Karpas-422 (cell line): Measurements from ENCODE around the gene TMEM117. TPM values are rescaled to one million over a fixed set of nuclear protein-coding genes. Genes with fewer than 3 reads are reported as not detected.

Experiments
- DNase-seq: peaks from one replicate; pipeline ENCODE4 v3.0.0-alpha.2; 2015
- H2AFZ ChIP-seq: fragments of 200-600 bp; sonication (generic); 2 replicates; pipeline ENCODE4 v1.6.1; 2014; ENCODE audit warnings: antibody characterized with exemption, low read length, mixed read lengths
- H3K27ac ChIP-seq: fragments of 200-600 bp; sonication (generic); 2 replicates; pipeline ENCODE4 v1.5.1; 2014; ENCODE audit warnings: mild to moderate bottlenecking, low read length, moderate library complexity
- H3K27me3 ChIP-seq: fragments of 200-600 bp; sonication (generic); 2 replicates; pipeline ENCODE4 v1.6.1; 2014; ENCODE audit warnings: low read length, mixed read lengths
- H3K36me3 ChIP-seq: fragments of 200-600 bp; sonication (generic); 2 replicates; pipeline ENCODE4 v1.6.1; 2014; ENCODE audit warnings: low read length, mixed read lengths; ENCODE audit not compliant: insufficient read depth
- H3K4me1 ChIP-seq: fragments of 200-600 bp; sonication (generic); 2 replicates; pipeline ENCODE4 v1.6.1; 2014; ENCODE audit warnings: mild to moderate bottlenecking, low read length, mixed read lengths
- H3K4me2 ChIP-seq: fragments of 200-600 bp; sonication (generic); 2 replicates; pipeline ENCODE4 v1.6.1; 2014; ENCODE audit warnings: low read length, low read depth, mild to moderate bottlenecking; ENCODE audit not compliant: poor library complexity, severe bottlenecking
- H3K4me3 ChIP-seq: fragments of 200-600 bp; sonication (generic); 2 replicates; pipeline ENCODE4 v1.5.1; 2014; ENCODE audit warnings: mild to moderate bottlenecking, antibody characterized with exemption, low read length, mixed read lengths
- H3K79me2 ChIP-seq: fragments of 200-600 bp; sonication (generic); 2 replicates; pipeline ENCODE4 v1.6.1; 2014; ENCODE audit warnings: mild to moderate bottlenecking, low read length, mixed read lengths
- H3K9ac ChIP-seq: fragments of 200-600 bp; sonication (generic); 2 replicates; pipeline ENCODE4 v1.6.0; 2014; ENCODE audit warnings: low read length
- H3K9me2 ChIP-seq: fragments of 200-600 bp; sonication (generic), shearing (Covaris generic); replicated peaks from 2 replicates; pipeline ENCODE4 v1.6.0; 2014; ENCODE audit warnings: mild to moderate bottlenecking, low read length, moderate library complexity; ENCODE audit not compliant: insufficient read depth
- H3K9me3 ChIP-seq: fragments of 300-700, 200-600 bp; sonication (generic); 2 replicates; pipeline ENCODE4 v1.6.1; 2014; ENCODE audit warnings: low read length, mixed read lengths
- H4K20me1 ChIP-seq: fragments of 200-600 bp; sonication (generic); 2 replicates; pipeline ENCODE4 v1.6.1; 2014; ENCODE audit warnings: mild to moderate bottlenecking, antibody characterized with exemption, low read length, low read depth; ENCODE audit not compliant: insufficient read depth
- total RNA-seq: library from RNA; depleted of rRNA; stranded (reverse); fragments of >200 nt; shearing (Covaris generic); gene quantifications from 2 replicates; pipeline ENCODE4 v1.2.3, GENCODE V29; 2014; ENCODE audit warnings: low replicate concordance

The TMEM117 gene
- total RNA-seq, 1 experiment from 2014 or later = 13.3 TPM

DNA sequence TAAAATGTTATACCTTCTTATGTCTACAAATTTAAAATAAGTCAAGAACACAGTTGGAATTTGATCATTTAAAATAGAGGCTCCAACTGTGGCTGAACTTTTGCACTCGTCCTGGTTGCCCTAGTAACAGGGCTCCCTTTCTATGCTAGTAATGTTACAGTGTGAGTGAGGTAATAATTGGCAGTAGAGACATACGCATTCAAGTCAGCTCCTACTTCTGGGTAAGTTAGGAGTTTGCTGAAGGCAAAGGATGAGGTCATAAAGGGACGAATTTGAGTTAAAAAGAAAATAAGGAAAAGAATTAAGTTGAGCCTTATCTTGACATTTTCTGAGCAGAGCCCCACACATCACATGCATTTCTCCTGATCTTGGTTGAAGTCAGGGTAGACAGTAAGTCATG, 129.1 kb downstream of the TMEM117 start:
- no peaks in the 10 kb centered on the region for H3K4me1 ChIP-seq
- no peak overlapping the region for H3K4me3 ChIP-seq
- H2AFZ ChIP-seq = no peak overlapping the region
- H3K36me3 ChIP-seq = no peaks in the 10 kb centered on the region
- H3K9me2 ChIP-seq = no peaks in the 10 kb centered on the region
- no peaks in the 10 kb centered on the region for H3K27me3 ChIP-seq
- DNase-seq = no peak
- no peaks in the 10 kb centered on the region for H3K9me3 ChIP-seq
- H4K20me1 ChIP-seq = no peaks in the 10 kb centered on the region
- H3K79me2 ChIP-seq = no peaks in the 10 kb centered on the region
- H3K9ac ChIP-seq = no peak overlapping the region
- H3K27ac ChIP-seq = no peak overlapping the region
- H3K4me2 ChIP-seq = no peak overlapping the region

DNA sequence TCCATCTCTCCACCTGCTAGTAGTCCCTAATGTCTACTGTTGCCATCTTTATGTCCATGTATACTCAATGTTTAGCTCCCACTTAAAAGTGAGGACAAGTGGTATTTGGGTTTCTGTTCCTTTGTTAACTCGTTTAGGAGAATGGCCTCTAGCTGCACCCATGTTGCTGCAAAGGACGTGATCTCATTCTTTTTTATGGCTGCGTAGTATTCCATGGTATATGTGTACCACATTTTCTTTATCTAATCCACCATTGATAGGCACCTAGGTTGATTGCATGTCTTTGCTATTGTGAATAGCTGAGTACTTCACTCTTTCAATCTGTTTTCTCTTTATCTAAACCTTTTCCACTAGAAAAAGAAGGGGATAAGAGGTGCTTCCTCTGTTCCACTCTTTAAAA, 130.0 kb downstream of the TMEM117 start:
- H3K9ac ChIP-seq = no peak overlapping the region
- no peaks in the 10 kb centered on the region for H4K20me1 ChIP-seq
- H3K9me3 ChIP-seq = no peaks in the 10 kb centered on the region
- H3K4me3 ChIP-seq = no peak overlapping the region
- H3K79me2 ChIP-seq = no peaks in the 10 kb centered on the region
- H3K9me2 ChIP-seq = no peaks in the 10 kb centered on the region
- H2AFZ ChIP-seq = no peak overlapping the region
- H3K4me1 ChIP-seq = no peaks in the 10 kb centered on the region
- no peaks in the 10 kb centered on the region for H3K36me3 ChIP-seq
- no peaks in the 10 kb centered on the region for H3K27me3 ChIP-seq
- no peak for DNase-seq
- no peak overlapping the region for H3K27ac ChIP-seq
- H3K4me2 ChIP-seq = no peak overlapping the region

DNA sequence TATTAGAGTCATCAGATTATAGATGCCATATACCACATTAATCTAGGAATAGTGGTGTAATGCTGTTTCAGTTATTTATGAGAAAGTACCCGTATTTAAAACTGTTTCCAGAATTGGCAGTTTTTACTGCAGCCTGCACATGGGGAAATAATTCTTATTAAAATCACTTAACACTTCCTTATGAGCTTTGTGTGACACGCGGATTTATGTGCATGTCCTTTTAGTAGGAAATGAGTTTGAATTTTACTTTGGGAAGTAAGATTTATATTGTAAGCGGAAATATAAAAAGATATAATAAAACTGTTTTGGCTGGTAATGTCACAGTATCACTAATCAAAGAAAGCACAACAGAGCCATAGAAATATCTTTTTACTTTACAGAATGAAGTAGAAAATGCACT, 132.9 kb downstream of the TMEM117 start:
- Histone ChIP-seq H3K4me1 (no peaks in the 10 kb centered on the region), H4K20me1 (no peaks in the 10 kb centered on the region), H3K27me3 (no peaks in the 10 kb centered on the region), H3K4me2 (no peak overlapping the region), H3K9me2 (no peaks in the 10 kb centered on the region), H3K79me2 (no peaks in the 10 kb centered on the region), H2AFZ (no peak overlapping the region), H3K9me3 (no peaks in the 10 kb centered on the region), H3K4me3 (no peak overlapping the region), H3K36me3 (no peaks in the 10 kb centered on the region), H3K27ac (no peak overlapping the region), H3K9ac (no peak overlapping the region)
- DNase-seq = no peak

- no peaks in the 10 kb centered on the region for H3K79me2 ChIP-seq
- H3K9me3 ChIP-seq = no peaks in the 10 kb centered on the region
These were observed 134.0 kb downstream of the TMEM117 start for GRCh38 chr12:43969882-43970281.

DNA sequence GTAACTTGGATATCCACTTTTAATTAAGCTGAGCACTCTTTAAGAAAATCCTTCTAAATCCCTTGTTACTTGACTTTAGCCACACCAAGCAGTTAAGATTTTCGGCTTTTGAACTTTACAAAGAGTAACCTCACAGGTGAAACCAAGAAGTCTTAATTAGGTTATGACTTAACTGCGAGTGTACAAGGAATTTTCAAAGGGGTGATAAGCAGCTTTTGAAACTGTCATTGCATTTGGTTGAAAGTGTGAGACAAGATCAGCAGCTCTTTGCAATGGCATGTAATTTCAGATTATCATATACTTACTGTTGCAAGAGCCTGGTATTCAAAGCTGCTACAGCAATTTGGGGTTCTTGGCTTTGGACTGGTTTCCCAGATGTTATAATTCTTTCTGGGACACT, 137.5 kb downstream of the TMEM117 start:
- Histone ChIP-seq H3K27me3 (no peaks in the 10 kb centered on the region), H3K9me3 (no peaks in the 10 kb centered on the region), H3K4me1 (no peaks in the 10 kb centered on the region), H3K4me3 (no peak overlapping the region), H3K79me2 (no peaks in the 10 kb centered on the region), H3K36me3 (no peaks in the 10 kb centered on the region), H3K27ac (no peak overlapping the region), H3K9me2 (no peaks in the 10 kb centered on the region), H3K9ac (no peak overlapping the region), H2AFZ (no peak overlapping the region), H4K20me1 (no peaks in the 10 kb centered on the region), H3K4me2 (no peak overlapping the region)
- no peak for DNase-seq

More at GRCh38 chr12:43969882-43970281, 134.0 kb downstream of the TMEM117 start:
- no peaks in the 10 kb centered on the region for H3K27me3 ChIP-seq
- no peaks in the 10 kb centered on the region for H4K20me1 ChIP-seq
- no peak overlapping the region for H3K4me2 ChIP-seq
- no peak overlapping the region for H2AFZ ChIP-seq
- no peak overlapping the region for H3K4me3 ChIP-seq
- no peaks in the 10 kb centered on the region for H3K36me3 ChIP-seq
- no peaks in the 10 kb centered on the region for H3K4me1 ChIP-seq
- DNase-seq = no peak
- H3K9ac ChIP-seq = no peak overlapping the region
- H3K27ac ChIP-seq = no peak overlapping the region
- no peaks in the 10 kb centered on the region for H3K9me2 ChIP-seq

GRCh38 chr12:43973993-43974392, 138.1 kb downstream of the TMEM117 start:
- no peak for DNase-seq
- H3K27me3 ChIP-seq = no peaks in the 10 kb centered on the region
- no peak overlapping the region for H3K9ac ChIP-seq
- H3K9me3 ChIP-seq = no peaks in the 10 kb centered on the region
- H3K27ac ChIP-seq = no peak overlapping the region
- no peaks in the 10 kb centered on the region for H3K4me1 ChIP-seq
- no peaks in the 10 kb centered on the region for H3K79me2 ChIP-seq
- H2AFZ ChIP-seq = no peak overlapping the region
- no peak overlapping the region for H3K4me2 ChIP-seq
- H3K4me3 ChIP-seq = no peak overlapping the region
- H4K20me1 ChIP-seq = no peaks in the 10 kb centered on the region
- H3K9me2 ChIP-seq = no peaks in the 10 kb centered on the region
- no peaks in the 10 kb centered on the region for H3K36me3 ChIP-seq

DNA sequence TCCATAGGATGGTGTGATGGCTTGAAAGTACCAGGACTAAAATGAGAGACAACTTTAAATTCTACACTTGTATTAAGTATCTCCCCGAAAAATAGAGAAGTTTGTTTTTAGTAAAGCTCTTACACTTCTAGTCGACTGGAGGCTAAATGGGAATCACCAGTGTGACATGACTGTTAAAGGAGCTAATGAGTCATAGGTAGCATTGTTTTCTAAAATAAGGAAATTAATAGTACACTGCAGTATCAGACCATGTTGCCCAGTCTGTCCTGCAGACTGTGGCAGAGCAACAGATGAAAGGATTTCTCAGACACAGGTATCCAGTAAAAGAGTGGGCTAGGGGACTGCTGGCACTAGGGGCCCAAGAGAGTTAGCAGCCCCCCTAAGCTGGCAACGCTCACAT, 140.1 kb downstream of the TMEM117 start:
- Histone ChIP-seq H3K4me3 (no peak overlapping the region), H3K27me3 (no peaks in the 10 kb centered on the region), H3K4me2 (no peak overlapping the region), H2AFZ (no peak overlapping the region), H3K27ac (no peak overlapping the region), H3K79me2 (no peaks in the 10 kb centered on the region), H3K36me3 (no peaks in the 10 kb centered on the region), H3K9me2 (no peaks in the 10 kb centered on the region), H3K4me1 (no peaks in the 10 kb centered on the region), H3K9me3 (no peaks in the 10 kb centered on the region), H3K9ac (no peak overlapping the region), H4K20me1 (no peaks in the 10 kb centered on the region)
- DNase-seq = no peak

GRCh38 chr12:43978556-43978955, 142.7 kb downstream of the TMEM117 start:
- Histone ChIP-seq H3K36me3 (no peaks in the 10 kb centered on the region), H3K4me2 (no peak overlapping the region), H3K27ac (no peak overlapping the region), H3K27me3 (no peaks in the 10 kb centered on the region), H3K9me3 (no peaks in the 10 kb centered on the region), H4K20me1 (no peaks in the 10 kb centered on the region), H3K9ac (no peak overlapping the region), H3K9me2 (no peaks in the 10 kb centered on the region), H3K4me1 (no peaks in the 10 kb centered on the region), H2AFZ (no peak overlapping the region), H3K4me3 (no peak overlapping the region), H3K79me2 (no peaks in the 10 kb centered on the region)
- no peak for DNase-seq

- no peaks in the 10 kb centered on the region for H3K9me2 ChIP-seq
- no peak overlapping the region for H2AFZ ChIP-seq
- no peak for DNase-seq
- H3K4me3 ChIP-seq = no peak overlapping the region
- H3K79me2 ChIP-seq = no peaks in the 10 kb centered on the region
- no peaks in the 10 kb centered on the region for H3K4me1 ChIP-seq
- H3K4me2 ChIP-seq = no peak overlapping the region
- H3K9me3 ChIP-seq = no peaks in the 10 kb centered on the region
- H3K27ac ChIP-seq = no peak overlapping the region
- no peaks in the 10 kb centered on the region for H3K36me3 ChIP-seq
- no peaks in the 10 kb centered on the region for H3K27me3 ChIP-seq
- no peak overlapping the region for H3K9ac ChIP-seq
- H4K20me1 ChIP-seq = no peaks in the 10 kb centered on the region
These were observed 143.6 kb downstream of the TMEM117 start for GRCh38 chr12:43979450-43979849.
